Skeletal muscle satellite cell (primary cell): ENCODE results near the gene CCDC150.
"Not testable (repeated sequence)": the region's sequence is repeated elsewhere in the genome, so short reads cannot be mapped to it uniquely, and the experiment has no call there.

Source experiments
- H3K27me3 ChIP-seq: 2 replicates; pipeline ENCODE4 v1.7.0; 2013; ENCODE audit warnings: low read length; ENCODE audit not compliant: control insufficient read depth, insufficient read depth
- H3K36me3 ChIP-seq: 2 replicates; pipeline ENCODE4 v1.7.0; 2013; ENCODE audit warnings: mild to moderate bottlenecking, control low read depth, low read length; ENCODE audit not compliant: insufficient read depth
- H3K4me1 ChIP-seq: 2 replicates; pipeline ENCODE4 v1.7.0; 2013; ENCODE audit warnings: low read length; ENCODE audit not compliant: control insufficient read depth, insufficient read depth
- H3K4me2 ChIP-seq: 2 replicates; pipeline ENCODE4 v1.7.0; 2013; ENCODE audit warnings: mild to moderate bottlenecking, low read length
- H3K4me3 ChIP-seq: 2 replicates; pipeline ENCODE4 v1.7.0; 2013; ENCODE audit warnings: low read length
- H3K9ac ChIP-seq: 2 replicates; pipeline ENCODE4 v1.7.0; 2013; ENCODE audit warnings: mild to moderate bottlenecking, low read depth, low read length, moderate library complexity
- H3K9me3 ChIP-seq: replicated peaks from 2 replicates; pipeline ENCODE4 v1.7.0; 2013; ENCODE audit warnings: mild to moderate bottlenecking, control low read depth, low read length

Gene CCDC150

GRCh38 chr2:196601430-196602306 is 37.8 kb upstream of the CCDC150 start:
- Histone ChIP-seq H3K9me3 (no peaks in the 10 kb centered on the region), H3K4me2 (peak overlapping the region; percentile 34), H3K27me3 (no peaks in the 10 kb centered on the region), H3K4me3 (no peak overlapping the region), H3K36me3 (no peaks in the 10 kb centered on the region), H3K9ac (peak overlapping the region; percentile 64), H3K4me1 (peaks cover 17% of the 10 kb centered on the region)

- Histone ChIP-seq H3K27me3 (no peaks in the 10 kb centered on the region), H3K36me3 (no peaks in the 10 kb centered on the region), H3K4me1 (peaks cover 30% of the 10 kb centered on the region)
Observed at GRCh38 chr2:196604196-196604595, 35.3 kb upstream of the CCDC150 start.

GRCh38 chr2:196606516-196606915 is 33.0 kb upstream of the CCDC150 start:
- Histone ChIP-seq H3K9ac (no peak overlapping the region), H3K36me3 (no peaks in the 10 kb centered on the region), H3K4me1 (peaks cover 21% of the 10 kb centered on the region), H3K4me2 (no peak overlapping the region), H3K9me3 (no peaks in the 10 kb centered on the region), H3K4me3 (no peak overlapping the region), H3K27me3 (no peaks in the 10 kb centered on the region)

More at GRCh38 chr2:196604196-196604595, 35.3 kb upstream of the CCDC150 start:
- Histone ChIP-seq H3K9ac (no peak overlapping the region), H3K4me3 (no peak overlapping the region), H3K9me3 (no peaks in the 10 kb centered on the region), H3K4me2 (no peak overlapping the region)

GRCh38 chr2:196607073-196607472 is 32.4 kb upstream of the CCDC150 start:
- H3K4me3 ChIP-seq, result no peak overlapping the region

GRCh38 chr2:196607896-196608295 is 31.6 kb upstream of the CCDC150 start:
- not testable (repeated sequence) for H3K36me3 ChIP-seq, H3K9ac ChIP-seq, H3K4me3 ChIP-seq, H3K27me3 ChIP-seq, H3K9me3 ChIP-seq
- H3K4me2 ChIP-seq, result peak overlapping the region; percentile 15
- peaks cover 13% of the 10 kb centered on the region for H3K4me1 ChIP-seq

More at GRCh38 chr2:196607073-196607472, 32.4 kb upstream of the CCDC150 start:
- Histone ChIP-seq H3K9ac (no peak overlapping the region), H3K27me3 (no peaks in the 10 kb centered on the region), H3K36me3 (no peaks in the 10 kb centered on the region), H3K4me2 (no peak overlapping the region), H3K4me1 (peaks cover 15% of the 10 kb centered on the region), H3K9me3 (no peaks in the 10 kb centered on the region)

GRCh38 chr2:196609806-196610205 is 29.7 kb upstream of the CCDC150 start:
- Histone ChIP-seq H3K4me2 (no peak overlapping the region), H3K27me3 (no peaks in the 10 kb centered on the region), H3K9ac (no peak overlapping the region), H3K4me1 (peaks cover 13% of the 10 kb centered on the region), H3K9me3 (no peaks in the 10 kb centered on the region), H3K36me3 (no peaks in the 10 kb centered on the region), H3K4me3 (no peak overlapping the region)

- Histone ChIP-seq H3K9me3 (no peaks in the 10 kb centered on the region), H3K4me1 (peaks cover 13% of the 10 kb centered on the region), H3K27me3 (no peaks in the 10 kb centered on the region), H3K36me3 (no peaks in the 10 kb centered on the region), H3K9ac (no peak overlapping the region), H3K4me3 (no peak overlapping the region), H3K4me2 (no peak overlapping the region)
Observed at GRCh38 chr2:196610796-196611195, 28.7 kb upstream of the CCDC150 start.

- H3K4me1 ChIP-seq, result peaks cover 4% of the 10 kb centered on the region
- no peaks in the 10 kb centered on the region for H3K9me3 ChIP-seq
- H3K36me3 ChIP-seq, result no peaks in the 10 kb centered on the region
- no peak overlapping the region for H3K4me2 ChIP-seq
- H3K4me3 ChIP-seq, result no peak overlapping the region
- no peak overlapping the region for H3K9ac ChIP-seq
- no peaks in the 10 kb centered on the region for H3K27me3 ChIP-seq
Observed at GRCh38 chr2:196613302-196613701, 26.2 kb upstream of the CCDC150 start.

- Histone ChIP-seq H3K27me3 (no peaks in the 10 kb centered on the region), H3K4me3 (no peak overlapping the region), H3K36me3 (no peaks in the 10 kb centered on the region), H3K4me1 (no peaks in the 10 kb centered on the region), H3K4me2 (no peak overlapping the region), H3K9me3 (no peaks in the 10 kb centered on the region), H3K9ac (no peak overlapping the region)
Observed at GRCh38 chr2:196617430-196617829, 22.1 kb upstream of the CCDC150 start.

GRCh38 chr2:196618661-196619060 is 20.9 kb upstream of the CCDC150 start:
- H3K4me1 ChIP-seq, result no peaks in the 10 kb centered on the region
- no peak overlapping the region for H3K4me2 ChIP-seq
- H3K36me3 ChIP-seq, result no peaks in the 10 kb centered on the region
- no peaks in the 10 kb centered on the region for H3K27me3 ChIP-seq
- H3K9me3 ChIP-seq, result no peaks in the 10 kb centered on the region
- no peak overlapping the region for H3K9ac ChIP-seq
- no peak overlapping the region for H3K4me3 ChIP-seq

GRCh38 chr2:196630531-196630930 is 9.0 kb upstream of the CCDC150 start:
- no peak overlapping the region for H3K4me3 ChIP-seq
- H3K36me3 ChIP-seq, result no peaks in the 10 kb centered on the region
- H3K4me1 ChIP-seq, result no peaks in the 10 kb centered on the region
- H3K27me3 ChIP-seq, result no peaks in the 10 kb centered on the region
- no peak overlapping the region for H3K4me2 ChIP-seq
- no peak overlapping the region for H3K9ac ChIP-seq
- peaks cover 3% of the 10 kb centered on the region for H3K9me3 ChIP-seq

GRCh38 chr2:196635156-196635555 is 4.4 kb upstream of the CCDC150 start:
- Histone ChIP-seq H3K4me3 (no peak overlapping the region), H3K9ac (no peak overlapping the region), H3K4me2 (no peak overlapping the region), H3K4me1 (no peaks in the 10 kb centered on the region), H3K9me3 (no peaks in the 10 kb centered on the region), H3K27me3 (no peaks in the 10 kb centered on the region), H3K36me3 (no peaks in the 10 kb centered on the region)
